Activated CD4-positive, alpha-beta memory T cell treated with anti-CD3 and anti-CD28 coated beads for 36 hours (primary cell): ENCODE results near the gene CLCN2. TPM values are rescaled to one million over a fixed set of nuclear protein-coding genes. Genes with fewer than 3 reads are reported as not detected.

Experiments
- CTCF ChIA-PET: fragments of 350-600 bp; sonication (Branson Sonifier 250); formaldehyde crosslinking; loops from one replicate; lab custom pipeline; 2021; ENCODE audit warnings: antibody characterized with exemption, inconsistent platforms; lab: Charles Lee
- POLR2A ChIA-PET: fragments of 350-600 bp; sonication (Branson Sonifier 250); formaldehyde crosslinking; loops from one replicate; lab custom pipeline; 2021; ENCODE audit warnings: antibody characterized with exemption; lab: Charles Lee
- DNase-seq: peaks from one replicate; pipeline ENCODE4 v3.0.0-alpha.2; 2020
- H3K27ac Mint-ChIP-seq: one replicate; pipeline ENCODE4 v1.8.0; 2021; ENCODE audit warnings: mixed read lengths
- H3K27me3 Mint-ChIP-seq: one replicate; pipeline ENCODE4 v1.8.0; 2021; ENCODE audit warnings: mixed read lengths
- H3K36me3 Mint-ChIP-seq: one replicate; pipeline ENCODE4 v1.8.0; 2021; ENCODE audit warnings: mixed read lengths
- H3K4me1 Mint-ChIP-seq: one replicate; pipeline ENCODE4 v1.8.0; 2021; ENCODE audit warnings: low read depth, mixed read lengths
- H3K4me3 Mint-ChIP-seq: one replicate; pipeline ENCODE4 v1.8.0; 2021; ENCODE audit warnings: mild to moderate bottlenecking, mixed read lengths
- H3K9me3 Mint-ChIP-seq: one replicate; pipeline ENCODE4 v1.8.0; 2021; ENCODE audit warnings: mixed read lengths
- intact Hi-C: fragments of 100-400 bp; cut with micrococcal nuclease; formaldehyde crosslinking; loops from one replicate; pipeline ENCODE4 v1.15.1; 2023
- total RNA-seq, 2 experiments: library from RNA; stranded (reverse); gene quantifications; one replicate each; pipeline ENCODE4 v1.2.3, GENCODE V29; 2021

The CLCN2 gene
- total RNA-seq, 2 experiments from 2014 or later, result 3.2 to 3.7 TPM

DNA sequence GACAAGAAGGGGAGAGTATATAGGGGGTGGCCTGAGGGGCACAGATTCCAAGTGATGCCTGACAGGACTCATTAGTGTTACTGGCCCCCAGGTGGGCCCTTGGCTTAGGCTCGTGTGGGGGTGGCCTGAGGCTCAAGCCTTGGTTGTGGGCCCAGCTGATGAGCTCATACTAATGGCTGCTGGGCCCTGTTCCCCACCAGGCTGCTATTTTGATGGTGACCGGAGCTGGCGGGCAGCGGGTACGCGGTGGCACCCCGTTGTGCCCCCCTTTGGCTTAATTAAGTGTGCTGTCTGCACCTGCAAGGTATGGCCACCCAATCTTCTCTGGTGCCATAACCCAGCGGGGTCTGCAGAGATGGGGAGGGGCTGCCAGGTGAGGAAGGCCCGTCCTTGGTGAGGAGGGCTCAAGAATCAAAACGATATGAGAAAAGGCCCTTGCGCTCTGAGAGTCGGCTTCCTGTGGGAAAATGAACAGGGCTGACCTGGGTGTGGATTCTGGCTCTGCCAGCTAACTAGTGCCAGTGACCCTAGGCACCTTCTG lies 25.8 kb upstream of the CLCN2 start:
- Mint-ChIP-seq H3K4me3 (no peak overlapping the region), H3K4me1 (no peaks in the 10 kb centered on the region), H3K27me3 (peaks cover 27% of the 10 kb centered on the region), H3K27ac (no peak overlapping the region), H3K36me3 (no peaks in the 10 kb centered on the region), H3K9me3 (no peaks in the 10 kb centered on the region)
- POLR2A ChIA-PET, result no interaction called here
- intact Hi-C loops, result no loop called here
- CTCF ChIA-PET, result interaction anchor here (1.5 kb wide), 1 partner anchor 15 kb away, joined by 4 read pairs; no protein-coding TSS in a partner anchor
- DNase-seq, result no peak

DNA sequence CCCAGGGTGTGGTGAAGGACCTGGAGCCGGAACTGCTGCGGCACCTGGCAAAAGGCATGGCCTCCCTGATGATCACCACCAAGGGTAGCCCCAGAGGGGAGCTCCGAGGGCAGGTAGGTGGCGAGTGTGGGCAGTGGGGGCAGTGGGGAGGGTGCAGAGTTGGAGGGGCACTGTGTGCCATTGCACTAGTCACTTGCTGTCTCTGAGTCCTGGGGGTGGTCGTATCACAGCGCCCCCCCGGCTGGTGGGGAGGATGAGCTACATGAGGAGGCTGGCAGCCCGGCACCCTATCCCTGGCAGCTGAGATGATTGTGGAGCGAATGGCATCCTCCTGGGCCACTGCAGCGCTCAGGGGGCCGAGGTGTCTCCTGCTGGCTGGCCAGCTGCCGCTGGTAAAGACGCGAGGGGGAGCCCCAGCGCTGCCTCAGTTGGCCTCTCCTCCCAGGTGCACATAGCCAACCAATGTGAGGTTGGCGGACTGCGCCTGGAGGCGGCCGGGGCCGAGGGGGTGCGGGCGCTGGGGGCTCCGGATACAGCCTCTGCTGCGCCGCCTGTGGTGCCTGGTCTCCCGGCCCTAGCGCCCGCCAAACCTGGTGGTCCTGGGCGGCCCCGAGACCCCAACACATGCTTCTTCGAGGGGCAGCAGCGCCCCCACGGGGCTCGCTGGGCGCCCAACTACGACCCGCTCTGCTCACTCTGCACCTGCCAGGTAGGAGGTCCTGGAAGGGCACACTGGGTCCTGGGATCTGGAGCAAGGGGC lies 24.8 kb upstream of the CLCN2 start:
- CTCF ChIA-PET, result interaction anchor here (1.5 kb wide), 1 partner anchor 14 kb away, joined by 4 read pairs; no protein-coding TSS in a partner anchor
- Mint-ChIP-seq H3K27ac (no peak overlapping the region), H3K27me3 (peaks cover 33% of the 10 kb centered on the region), H3K4me1 (peaks cover 1% of the 10 kb centered on the region), H3K36me3 (no peaks in the 10 kb centered on the region), H3K4me3 (no peak overlapping the region), H3K9me3 (no peaks in the 10 kb centered on the region)
- POLR2A ChIA-PET, result interaction anchor here (0.6 kb wide), 1 partner anchor 47 kb away, joined by 3 read pairs; no protein-coding TSS in a partner anchor
- intact Hi-C loops, result no loop called here
- no peak for DNase-seq

DNA sequence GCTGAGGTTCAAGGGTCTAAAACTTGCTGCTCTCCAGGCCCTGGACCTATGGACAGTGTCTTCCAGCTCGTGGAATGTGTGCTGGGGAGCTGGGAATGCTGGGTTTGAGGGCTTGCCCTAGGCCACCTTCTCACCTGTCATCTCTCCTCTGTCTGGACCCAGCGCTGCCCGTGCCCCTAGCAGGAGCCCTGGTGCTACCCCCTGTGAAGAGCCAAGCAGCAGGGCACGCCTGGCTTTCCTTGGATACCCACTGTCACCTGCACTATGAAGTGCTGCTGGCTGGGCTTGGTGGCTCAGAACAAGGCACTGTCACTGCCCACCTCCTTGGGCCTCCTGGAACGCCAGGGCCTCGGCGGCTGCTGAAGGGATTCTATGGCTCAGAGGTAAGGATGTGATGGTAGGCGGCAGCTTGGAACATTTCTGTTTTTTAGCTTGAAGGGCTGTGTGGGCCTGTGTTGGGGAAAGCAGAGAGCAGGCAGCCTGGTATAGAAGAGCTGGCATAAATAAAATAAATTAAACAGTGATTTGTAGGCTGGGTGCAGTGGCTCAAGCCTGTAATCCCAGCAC lies 23.5 kb upstream of the CLCN2 start:
- no peak for DNase-seq
- CTCF ChIA-PET, result interaction anchor here (2.3 to 2.4 kb wide), 2 partner anchors 13 to 129 kb away, joined by 6 to 23 read pairs; no protein-coding TSS in a partner anchor
- peaks cover 7% of the 10 kb centered on the region for H3K4me1 Mint-ChIP-seq
- POLR2A ChIA-PET, result no interaction called here
- intact Hi-C loops, result no loop called here
- H3K27ac Mint-ChIP-seq, result no peak overlapping the region
- H3K27me3 Mint-ChIP-seq, result peaks cover 38% of the 10 kb centered on the region
- H3K36me3 Mint-ChIP-seq, result no peaks in the 10 kb centered on the region
- H3K4me3 Mint-ChIP-seq, result no peak overlapping the region
- no peaks in the 10 kb centered on the region for H3K9me3 Mint-ChIP-seq

DNA sequence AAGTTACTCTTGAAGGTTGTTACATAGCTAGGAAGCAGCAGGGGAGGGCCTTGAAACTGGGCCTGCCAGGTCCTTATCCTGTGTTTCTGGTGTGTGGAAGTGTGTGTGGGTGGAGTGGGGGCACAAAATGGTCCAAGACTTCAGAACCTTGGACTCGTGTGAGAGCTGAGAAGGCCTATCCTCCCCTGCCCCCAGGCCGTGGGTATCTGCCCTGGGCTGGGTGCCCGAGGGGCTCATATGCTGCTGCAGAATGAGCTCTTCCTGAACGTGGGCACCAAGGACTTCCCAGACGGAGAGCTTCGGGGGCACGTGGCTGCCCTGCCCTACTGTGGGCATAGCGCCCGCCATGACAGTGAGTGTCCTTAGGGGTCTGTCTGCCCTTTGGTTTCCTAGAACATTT lies 22.9 kb upstream of the CLCN2 start:
- DNase-seq, result no peak
- H3K27ac Mint-ChIP-seq, result no peak overlapping the region
- ChIA-PET CTCF (interaction anchor here (2.3 to 2.4 kb wide), 2 partner anchors 12 to 129 kb away, joined by 6 to 23 read pairs; no protein-coding TSS in a partner anchor), POLR2A (no interaction called here)
- no peak overlapping the region for H3K4me3 Mint-ChIP-seq
- peaks cover 39% of the 10 kb centered on the region for H3K27me3 Mint-ChIP-seq
- H3K4me1 Mint-ChIP-seq, result peaks cover 7% of the 10 kb centered on the region
- H3K36me3 Mint-ChIP-seq, result no peaks in the 10 kb centered on the region
- intact Hi-C loops, result no loop called here
- no peaks in the 10 kb centered on the region for H3K9me3 Mint-ChIP-seq

DNA sequence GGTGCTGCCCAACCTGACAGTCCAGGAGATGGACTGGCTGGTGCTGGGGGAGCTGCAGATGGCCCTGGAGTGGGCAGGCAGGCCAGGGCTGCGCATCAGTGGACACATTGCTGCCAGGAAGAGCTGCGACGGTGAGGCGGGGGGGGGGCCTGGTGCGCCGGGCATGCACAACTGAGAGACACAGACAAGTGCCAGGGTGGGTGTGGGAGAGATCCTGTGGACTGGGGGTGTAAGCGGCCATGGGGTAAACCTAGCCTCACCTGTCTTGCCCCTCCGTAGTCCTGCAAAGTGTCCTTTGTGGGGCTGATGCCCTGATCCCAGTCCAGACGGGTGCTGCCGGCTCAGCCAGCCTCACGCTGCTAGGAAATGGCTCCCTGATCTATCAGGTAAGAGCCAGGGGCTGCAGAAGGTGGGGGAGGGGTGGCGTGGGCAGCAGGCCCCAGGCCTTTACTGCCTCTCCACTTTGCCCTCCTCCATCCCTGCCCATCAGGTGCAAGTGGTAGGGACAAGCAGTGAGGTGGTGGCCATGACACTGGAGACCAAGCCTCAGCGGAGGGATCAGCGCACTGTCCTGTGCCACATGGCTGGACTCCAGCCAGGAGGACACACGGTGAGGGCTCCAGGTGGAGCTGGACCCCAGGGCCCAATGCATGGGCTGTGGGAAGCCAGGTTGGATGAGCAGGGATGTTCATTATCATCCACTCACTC lies 21.8 kb upstream of the CLCN2 start:
- Mint-ChIP-seq H3K4me3 (no peak overlapping the region), H3K4me1 (peaks cover 9% of the 10 kb centered on the region), H3K27me3 (peaks cover 50% of the 10 kb centered on the region), H3K27ac (no peak overlapping the region), H3K9me3 (no peaks in the 10 kb centered on the region), H3K36me3 (no peaks in the 10 kb centered on the region)
- CTCF ChIA-PET, result interaction anchor here (2.3 to 2.4 kb wide), 2 partner anchors 11 to 130 kb away, joined by 6 to 23 read pairs; no protein-coding TSS in a partner anchor
- intact Hi-C loops, result no loop called here
- POLR2A ChIA-PET, result interaction anchor here (0.6 kb wide), 1 partner anchor 20 kb away, joined by 3 read pairs; no protein-coding TSS in a partner anchor
- DNase-seq, result no peak

DNA sequence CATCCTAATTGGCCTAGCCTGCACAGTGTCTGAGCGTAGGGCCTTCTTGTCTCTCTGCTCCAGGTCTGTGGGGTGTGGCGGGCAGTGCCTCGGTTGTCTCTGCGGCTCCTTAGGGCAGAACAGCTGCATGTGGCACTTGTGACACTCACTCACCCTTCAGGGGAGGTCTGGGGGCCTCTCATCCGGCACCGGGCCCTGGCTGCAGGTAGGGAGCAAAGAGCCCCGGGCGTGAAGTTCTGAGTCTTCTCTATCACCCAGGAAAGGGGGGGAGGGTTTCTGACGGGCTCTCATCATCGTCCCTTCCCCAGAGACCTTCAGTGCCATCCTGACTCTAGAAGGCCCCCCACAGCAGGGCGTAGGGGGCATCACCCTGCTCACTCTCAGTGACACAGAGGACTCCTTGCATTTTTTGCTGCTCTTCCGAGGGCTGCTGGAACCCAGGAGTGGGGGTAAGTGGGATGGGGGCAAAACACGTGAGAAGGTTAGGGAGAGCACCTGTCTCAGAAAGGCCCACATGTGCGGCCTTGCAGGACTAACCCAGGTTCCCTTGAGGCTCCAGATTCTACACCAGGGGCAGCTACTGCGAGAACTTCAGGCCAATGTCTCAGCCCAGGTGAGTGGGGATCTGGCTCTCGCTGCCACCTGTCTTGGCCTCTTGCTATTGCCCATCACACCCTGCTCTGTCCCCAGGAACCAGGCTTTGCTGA lies 21.1 kb upstream of the CLCN2 start:
- no peak overlapping the region for H3K4me3 Mint-ChIP-seq
- peaks cover 53% of the 10 kb centered on the region for H3K27me3 Mint-ChIP-seq
- intact Hi-C loops, result no loop called here

DNA sequence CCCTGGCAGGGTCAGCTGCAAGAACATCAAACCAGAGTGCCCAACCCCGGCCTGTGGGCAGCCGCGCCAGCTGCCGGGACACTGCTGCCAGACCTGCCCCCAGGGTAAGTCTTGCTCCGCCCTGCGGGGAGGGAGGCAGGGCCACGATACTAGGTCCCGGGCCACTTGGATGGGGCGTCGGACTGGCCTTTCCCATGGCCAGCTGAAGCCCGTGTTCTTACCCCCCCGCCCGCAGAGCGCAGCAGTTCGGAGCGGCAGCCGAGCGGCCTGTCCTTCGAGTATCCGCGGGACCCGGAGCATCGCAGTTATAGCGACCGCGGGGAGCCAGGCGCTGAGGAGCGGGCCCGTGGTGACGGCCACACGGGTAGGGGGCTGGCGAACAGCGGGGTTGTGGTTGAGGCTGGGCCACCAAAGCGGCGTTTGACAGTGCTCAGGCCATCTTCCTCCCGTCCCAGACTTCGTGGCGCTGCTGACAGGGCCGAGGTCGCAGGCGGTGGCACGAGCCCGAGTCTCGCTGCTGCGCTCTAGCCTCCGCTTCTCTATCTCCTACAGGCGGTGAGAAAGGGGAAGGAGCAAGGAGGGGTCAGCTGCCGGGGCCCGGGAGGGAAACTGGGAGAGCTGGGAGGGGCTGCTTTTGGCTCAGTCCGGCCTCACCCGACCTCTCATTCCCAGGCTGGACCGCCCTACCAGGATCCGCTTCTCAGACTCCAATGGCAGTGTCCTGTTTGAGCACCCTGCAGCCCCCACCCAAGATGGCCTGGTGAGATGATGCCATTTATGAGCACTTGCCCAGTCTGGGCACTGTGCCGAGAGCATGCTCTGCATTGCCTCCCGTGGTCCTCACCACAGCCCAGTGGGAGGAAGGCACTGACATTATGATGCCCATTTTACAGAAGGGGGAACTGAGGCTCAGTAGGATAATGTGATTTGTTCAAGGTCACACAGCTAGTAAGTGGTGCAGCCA lies 20.1 kb upstream of the CLCN2 start:
- H3K9me3 Mint-ChIP-seq, result no peaks in the 10 kb centered on the region
- H3K27me3 Mint-ChIP-seq, result peaks cover 59% of the 10 kb centered on the region
- ChIA-PET POLR2A (interaction anchor here (0.6 kb wide), 1 partner anchor 34 kb away, joined by 3 read pairs; no protein-coding TSS in a partner anchor), CTCF (interaction anchor here (1.3 to 1.9 kb wide), 3 partner anchors 10 to 330 kb away, joined by 3 to 17 read pairs (median 5); partner anchors contain the start of gene MAGEF1)
- no peak overlapping the region for H3K4me3 Mint-ChIP-seq
- peaks cover 9% of the 10 kb centered on the region for H3K4me1 Mint-ChIP-seq
- intact Hi-C loops, result no loop called here
- no peak overlapping the region for H3K27ac Mint-ChIP-seq
- no peak for DNase-seq
- H3K36me3 Mint-ChIP-seq, result no peaks in the 10 kb centered on the region

More for the DNA sequence above, 21.1 kb upstream of the CLCN2 start:
- POLR2A ChIA-PET, result no interaction called here
- H3K4me1 Mint-ChIP-seq, result peaks cover 9% of the 10 kb centered on the region
- DNase-seq, result no peak
- CTCF ChIA-PET, result interaction anchor here (1.3 to 1.9 kb wide), 2 partner anchors 11 to 158 kb away, joined by 3 to 17 read pairs; no protein-coding TSS in a partner anchor
- no peak overlapping the region for H3K27ac Mint-ChIP-seq
- no peaks in the 10 kb centered on the region for H3K36me3 Mint-ChIP-seq
- H3K9me3 Mint-ChIP-seq, result no peaks in the 10 kb centered on the region

DNA sequence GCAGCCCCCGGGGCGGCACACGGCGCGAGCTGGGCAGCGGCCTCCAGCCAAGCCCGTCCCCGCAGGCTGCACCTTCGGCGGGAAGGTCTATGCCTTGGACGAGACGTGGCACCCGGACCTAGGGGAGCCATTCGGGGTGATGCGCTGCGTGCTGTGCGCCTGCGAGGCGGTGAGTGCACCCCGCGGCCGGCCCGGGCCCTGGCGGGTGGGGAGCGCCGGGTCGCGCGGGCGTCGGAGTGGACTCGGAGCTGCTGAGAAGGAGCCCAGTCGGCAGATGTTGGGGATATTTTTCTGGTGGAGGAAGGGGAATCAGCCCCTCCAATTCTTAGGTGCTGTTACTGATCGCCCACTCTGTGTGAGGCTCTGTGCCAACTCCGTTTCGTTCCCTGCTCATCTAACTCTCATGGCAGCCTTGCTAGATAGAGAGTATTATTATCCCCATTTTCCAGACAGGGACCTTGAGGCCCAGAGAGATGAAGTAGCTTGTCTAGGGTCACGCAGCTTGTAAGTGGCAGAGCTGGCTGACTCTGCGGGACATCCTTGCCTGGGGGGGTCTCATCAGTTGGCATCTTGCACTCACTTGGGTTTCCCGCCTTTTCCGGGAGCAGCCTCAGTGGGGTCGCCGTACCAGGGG lies 19.3 kb upstream of the CLCN2 start:
- Mint-ChIP-seq H3K9me3 (no peaks in the 10 kb centered on the region), H3K4me3 (peak overlapping the region; percentile 43), H3K27ac (no peak overlapping the region), H3K36me3 (no peaks in the 10 kb centered on the region), H3K4me1 (peaks cover 9% of the 10 kb centered on the region), H3K27me3 (peaks cover 56% of the 10 kb centered on the region)
- no peak for DNase-seq
- ChIA-PET POLR2A (interaction anchor here (0.6 kb wide), 1 partner anchor 35 kb away, joined by 3 read pairs; no protein-coding TSS in a partner anchor), CTCF (interaction anchor here (1.3 to 1.9 kb wide), 2 partner anchors 9 to 331 kb away, joined by 5 to 17 read pairs; partner anchors contain the start of gene MAGEF1)
- intact Hi-C loops, result no loop called here

DNA sequence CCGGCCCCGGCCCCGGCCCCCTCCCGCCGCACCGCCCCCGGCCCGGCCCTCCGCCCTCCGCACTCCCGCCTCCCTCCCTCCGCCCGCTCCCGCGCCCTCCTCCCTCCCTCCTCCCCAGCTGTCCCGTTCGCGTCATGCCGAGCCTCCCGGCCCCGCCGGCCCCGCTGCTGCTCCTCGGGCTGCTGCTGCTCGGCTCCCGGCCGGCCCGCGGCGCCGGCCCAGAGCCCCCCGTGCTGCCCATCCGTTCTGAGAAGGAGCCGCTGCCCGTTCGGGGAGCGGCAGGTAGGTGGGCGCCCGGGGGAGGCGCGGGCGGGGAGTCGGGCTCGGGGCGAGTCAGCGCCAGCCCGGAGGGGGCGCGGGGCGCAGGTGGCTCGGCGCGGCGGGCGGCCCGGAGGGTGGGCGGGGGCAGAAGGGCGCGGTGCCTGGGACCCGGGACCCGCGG lies 18.8 kb upstream of the CLCN2 start:
- DNase-seq, result peak; percentile 49
- intact Hi-C loops, result no loop called here
- ChIA-PET CTCF (interaction anchor here (0.7 to 1.9 kb wide), 2 partner anchors 8 to 9 kb away, joined by 4 to 17 read pairs; no protein-coding TSS in a partner anchor), POLR2A (no interaction called here)
- Mint-ChIP-seq H3K4me3 (no peak overlapping the region), H3K27me3 (peaks cover 60% of the 10 kb centered on the region), H3K9me3 (no peaks in the 10 kb centered on the region), H3K4me1 (peaks cover 9% of the 10 kb centered on the region), H3K36me3 (no peaks in the 10 kb centered on the region), H3K27ac (no peak overlapping the region)
